GM21515 (cell line): ENCODE results near the gene PPARA.
A peak's percentile ranks its signal among the peaks of the same experiment; 100 is the strongest.

ENCODE experiments used
- ATAC-seq: cut with Tn5 transposase; IDR thresholded peaks from one replicate; pipeline ENCODE4 v1.9.1; 2021; ENCODE audit not compliant: unreplicated experiment

The PPARA gene

GRCh38 chr22:46150034-46150654 is at the start of gene PPARA:
TSS of gene PPARA (plus strand) at chr22:46150526. CDS start at chr22:46198384, 47,858 bp downstream.
- ATAC-seq = peak; percentile 56

GRCh38 chr22:46102159-46102558 is 48.2 kb upstream of the PPARA start:
- no peak for ATAC-seq

GRCh38 chr22:46102752-46103151 is 47.6 kb upstream of the PPARA start:
- ATAC-seq = no peak

GRCh38 chr22:46103181-46103580 is 47.1 kb upstream of the PPARA start:
- ATAC-seq = no peak

- no peak for ATAC-seq
Observed at GRCh38 chr22:46103664-46104063, 46.7 kb upstream of the PPARA start.

- ATAC-seq = no peak
Observed at GRCh38 chr22:46104170-46104880, 46.0 kb upstream of the PPARA start.

GRCh38 chr22:46104881-46105493 is 45.3 kb upstream of the PPARA start:
- ATAC-seq = no peak

GRCh38 chr22:46105494-46106278 is 44.6 kb upstream of the PPARA start:
- no peak for ATAC-seq

- no peak for ATAC-seq
Observed at GRCh38 chr22:46106279-46107022, 43.9 kb upstream of the PPARA start.

- ATAC-seq = no peak
Observed at GRCh38 chr22:46107089-46107664, 43.1 kb upstream of the PPARA start.

GRCh38 chr22:46107753-46108563 is 42.4 kb upstream of the PPARA start:
- no peak for ATAC-seq

- no peak for ATAC-seq
Observed at GRCh38 chr22:46108564-46109473, 41.5 kb upstream of the PPARA start.

- no peak for ATAC-seq
Observed at GRCh38 chr22:46109474-46110003, 40.8 kb upstream of the PPARA start.

- ATAC-seq = no peak
Observed at GRCh38 chr22:46110215-46110614, 40.1 kb upstream of the PPARA start.

- no peak for ATAC-seq
Observed at GRCh38 chr22:46111645-46112306, 38.5 kb upstream of the PPARA start.

GRCh38 chr22:46112405-46112804 is 37.9 kb upstream of the PPARA start:
- no peak for ATAC-seq

GRCh38 chr22:46113110-46113909 is 37.0 kb upstream of the PPARA start:
- ATAC-seq = no peak
